ENCODE data around the gene GANAB. TPM values are rescaled to one million over a fixed set of nuclear protein-coding genes. Genes with fewer than 3 reads are reported as not detected.

The GANAB gene
- total RNA-seq, 1 donor from 2014 or later: 158 TPM

Small RNA genes within 50 kb of the gene (small RNA-seq; reads per million reads assigned to genes)
- gene AP001458.1 (ENCODE audit: low replicate concordance): not detected
- not detected for gene SNORA57 (ENCODE audit: low replicate concordance)

Other genes starting within 250 kb of the GANAB start
- gene SCGB1A1, start 227.6 kb downstream of the GANAB start, total RNA-seq: not detected
- gene AHNAK, start 99.8 kb downstream of the GANAB start, total RNA-seq: 909 TPM
- gene EEF1G, start 72.7 kb downstream of the GANAB start, total RNA-seq: 1,840 TPM
- 5.8 TPM for gene TUT1, start 55.1 kb downstream of the GANAB start, total RNA-seq
- 54.7 TPM for gene MTA2, start 44.7 kb downstream of the GANAB start, total RNA-seq
- 11.2 TPM for gene EML3, start 33.8 kb downstream of the GANAB start, total RNA-seq
- gene ROM1, start 33.4 kb downstream of the GANAB start, total RNA-seq: 0.72 TPM
- 14.4 TPM for gene B3GAT3, start 24.6 kb downstream of the GANAB start, total RNA-seq
- 22.4 TPM for gene INTS5, start 6.7 kb upstream of the GANAB start, total RNA-seq
- gene C11orf98, start 18.6 kb upstream of the GANAB start, total RNA-seq: 10.4 TPM
- gene CSKMT, start 18.7 kb upstream of the GANAB start, total RNA-seq: 2.6 TPM
- 5.4 TPM for gene UQCC3, start 25.1 kb upstream of the GANAB start, total RNA-seq
- 2.9 TPM for gene LBHD1, start 25.7 kb upstream of the GANAB start, total RNA-seq
- gene UBXN1, start 32.5 kb upstream of the GANAB start, total RNA-seq: 90.2 TPM
- 33.8 TPM for gene LRRN4CL, start 42.9 kb upstream of the GANAB start, total RNA-seq
- gene BSCL2, start 60.8 kb upstream of the GANAB start, total RNA-seq: 11.4 TPM
- gene GNG3, start 61.1 kb upstream of the GANAB start, total RNA-seq: not detected
- gene HNRNPUL2, start 80.8 kb upstream of the GANAB start, total RNA-seq: 39.0 TPM
- gene TTC9C, start 81.9 kb upstream of the GANAB start, total RNA-seq: 18.9 TPM
- gene ZBTB3, start 107.5 kb upstream of the GANAB start, total RNA-seq: 7.5 TPM
- 56.2 TPM for gene POLR2G, start 115.0 kb upstream of the GANAB start, total RNA-seq
- 17.7 TPM for gene TAF6L, start 124.8 kb upstream of the GANAB start, total RNA-seq
- gene TMEM179B, start 140.8 kb upstream of the GANAB start, total RNA-seq: 19.5 TPM
- 24.7 TPM for gene TMEM223, start 145.4 kb upstream of the GANAB start, total RNA-seq
- 45.2 TPM for gene NXF1, start 158.8 kb upstream of the GANAB start, total RNA-seq
- gene STX5, start 185.4 kb upstream of the GANAB start, total RNA-seq: 37.1 TPM
- gene TEX54, start 186.2 kb upstream of the GANAB start, total RNA-seq: not detected
- gene WDR74, start 193.0 kb upstream of the GANAB start, total RNA-seq: 36.8 TPM
- gene SLC3A2, start 234.3 kb upstream of the GANAB start, total RNA-seq: 87.0 TPM